ENCODE measurements around the gene CROCC2.

DNA sequence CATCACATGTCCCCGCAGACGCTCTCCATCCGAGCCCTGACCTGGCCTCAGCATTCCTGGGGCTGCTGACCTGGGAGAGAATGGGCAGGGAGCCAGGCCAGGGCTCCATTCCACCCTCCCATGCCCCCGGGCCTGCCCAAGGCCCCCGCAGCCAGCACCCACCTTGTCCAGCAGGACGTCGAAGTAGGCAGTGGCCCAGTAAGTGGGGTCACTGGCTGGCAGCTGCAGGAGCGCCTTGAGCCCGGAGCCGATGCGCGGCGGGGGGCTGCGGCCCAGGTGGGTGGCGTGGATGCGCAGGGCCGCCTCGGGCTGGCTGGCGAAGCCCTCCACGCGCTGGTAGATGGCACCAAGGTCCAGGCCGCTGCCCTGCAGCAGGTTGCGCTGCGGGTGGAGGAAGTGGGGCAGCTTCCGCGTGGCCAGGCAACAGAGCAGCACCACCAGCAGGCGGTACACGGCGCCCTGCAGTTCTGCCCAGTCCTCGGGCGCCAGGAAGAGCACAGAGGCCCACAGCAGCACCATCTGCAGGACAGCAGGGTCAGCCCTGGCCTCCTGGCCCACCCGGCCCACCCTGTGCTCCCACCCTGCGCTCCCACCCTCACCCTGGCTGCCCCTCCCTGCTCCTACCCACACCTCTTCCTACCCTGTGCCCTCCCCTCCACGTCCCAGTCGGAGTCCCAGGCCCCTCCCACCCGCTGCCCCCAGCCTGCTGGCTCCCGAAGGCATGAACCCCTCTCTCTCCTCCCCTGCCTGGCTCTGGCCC lies 17.8 kb upstream of the CROCC2 start:
- TF ChIP-seq POLR2AphosphoS5 (IDR thresholded peaks at IDR 0.05; ENCODE audit: low read depth, low read length) (no peak), POLR2A (IDR thresholded peaks at IDR 0.05; ENCODE audit: low read depth, low read length) (no peak), TAF1 (IDR thresholded peaks at IDR 0.05; ENCODE audit: borderline replicate concordance, low read depth, low read length) (no peak)

Measured in GM12892 (cell line).